SU-DHL-6 (cell line): Measurements from ENCODE around the gene ESPN.
A peak's percentile ranks its signal among the peaks of the same experiment; 100 is the strongest.
"Not testable (repeated sequence)": the region's sequence is repeated elsewhere in the genome, so short reads cannot be mapped to it uniquely, and the experiment has no call there.

Source experiments
- H2AFZ ChIP-seq: fragments of 200-600 bp; sonication (generic); 2 replicates; pipeline ENCODE4 v1.6.1; 2014; ENCODE audit warnings: low read depth, mild to moderate bottlenecking, moderate library complexity, mixed read lengths, antibody characterized with exemption, low read length; ENCODE audit not compliant: severe bottlenecking
- H3F3A ChIP-seq: fragments of 200-600 bp; shearing (Covaris generic); 2 replicates; pipeline ENCODE4 v1.6.0; 2016; ENCODE audit warnings: antibody characterized with exemption, mild to moderate bottlenecking; ENCODE audit not compliant: insufficient read depth
- H3K27ac ChIP-seq: fragments of 200-600 bp; sonication (generic); 2 replicates; pipeline ENCODE4 v1.5.1; 2016; ENCODE audit warnings: low read depth, mild to moderate bottlenecking, low read length, moderate library complexity, mixed read lengths
- H3K27me3 ChIP-seq: fragments of 200-600 bp; sonication (generic), shearing (Covaris generic); 2 replicates; pipeline ENCODE4 v1.6.0; 2014; ENCODE audit warnings: mild to moderate bottlenecking, low read length
- H3K36me3 ChIP-seq: fragments of 200-600 bp; sonication (generic); 2 replicates; pipeline ENCODE4 v1.6.1; 2014; ENCODE audit warnings: mild to moderate bottlenecking, low read length, mixed read lengths
- H3K4me2 ChIP-seq: fragments of 300-600, 200-600 bp; shearing (Covaris generic), sonication (generic); 2 replicates; pipeline ENCODE4 v1.6.0; 2014; ENCODE audit warnings: low read length, low read depth, mild to moderate bottlenecking; ENCODE audit not compliant: poor library complexity, severe bottlenecking
- H3K4me3 ChIP-seq: fragments of 200-600 bp; sonication (generic); 2 replicates; pipeline ENCODE4 v1.5.1; 2014; ENCODE audit warnings: antibody characterized with exemption, low read length, mild to moderate bottlenecking, mixed read lengths; ENCODE audit not compliant: insufficient read depth, poor library complexity, severe bottlenecking
- H3K79me2 ChIP-seq: fragments of 200-600 bp; sonication (generic); 2 replicates; pipeline ENCODE4 v1.6.1; 2014; ENCODE audit warnings: mild to moderate bottlenecking, low read length, moderate library complexity; ENCODE audit not compliant: insufficient read depth
- H3K9ac ChIP-seq: fragments of 200-600 bp; sonication (generic); 2 replicates; pipeline ENCODE4 v1.7.0; 2014; ENCODE audit warnings: mild to moderate bottlenecking, low read length
- H3K9me2 ChIP-seq: fragments of 200-600 bp; sonication (generic); replicated peaks from 2 replicates; pipeline ENCODE4 v1.6.1; 2014; ENCODE audit warnings: low read length; ENCODE audit not compliant: insufficient read depth
- H3K9me3 ChIP-seq: fragments of 200-600 bp; sonication (generic); 2 replicates; pipeline ENCODE4 v1.6.1; 2014; ENCODE audit warnings: low read length, mixed read lengths; ENCODE audit not compliant: insufficient read depth
- H4K20me1 ChIP-seq: fragments of 200-600 bp; sonication (generic); 2 replicates; pipeline ENCODE4 v1.6.1; 2014; ENCODE audit warnings: low read depth, mild to moderate bottlenecking, antibody characterized with exemption, low read length, moderate library complexity, mixed read lengths
- CTCF ChIP-seq: fragments of 200-600 bp; sonication (generic); IDR thresholded peaks from one replicate; pipeline ENCODE4 v1.5.1; 2017; ENCODE audit warnings: antibody characterized with exemption, mild to moderate bottlenecking, low read length, moderate library complexity; ENCODE audit not compliant: insufficient read depth, poor library complexity, severe bottlenecking
- EZH2phosphoT487 ChIP-seq: fragments of 200-600 bp; sonication (generic), shearing (Covaris generic); conservative IDR thresholded peaks from 2 replicates; pipeline ENCODE4 v1.6.1; 2018; ENCODE audit warnings: mild to moderate bottlenecking, antibody characterized with exemption, low read length, moderate library complexity, mixed read lengths

The ESPN gene

GRCh38 chr1:6490181-6491080 is 65.9 kb downstream of the ESPN start:
- peak overlapping the region; percentile 95 for H3K4me2 ChIP-seq
- peak overlapping the region; percentile 62 for H3K4me3 ChIP-seq
- no peaks in the 10 kb centered on the region for H3F3A ChIP-seq
- H3K79me2 ChIP-seq = no peaks in the 10 kb centered on the region
- TF ChIP-seq EZH2phosphoT487 (no peak), CTCF (peak; percentile 25)
- no peaks in the 10 kb centered on the region for H3K9me2 ChIP-seq
- no peaks in the 10 kb centered on the region for H4K20me1 ChIP-seq
- H3K27me3 ChIP-seq = no peaks in the 10 kb centered on the region
- peak overlapping the region; percentile 95 for H2AFZ ChIP-seq
- no peaks in the 10 kb centered on the region for H3K9me3 ChIP-seq
- peak overlapping the region; percentile 19; the same call in 1 of the 2 replicates for H3K27ac ChIP-seq
- no peaks in the 10 kb centered on the region for H3K36me3 ChIP-seq
- H3K9ac ChIP-seq = peak overlapping the region; percentile 80

- Histone ChIP-seq H3F3A (no peaks in the 10 kb centered on the region), H3K9me3 (no peaks in the 10 kb centered on the region), H3K27ac (no peak overlapping the region), H3K4me2 (peak overlapping the region; percentile 95), H3K27me3 (no peaks in the 10 kb centered on the region), H3K9ac (peak overlapping the region; percentile 80), H3K79me2 (no peaks in the 10 kb centered on the region), H3K36me3 (no peaks in the 10 kb centered on the region), H3K4me3 (peak overlapping the region; percentile 62), H4K20me1 (no peaks in the 10 kb centered on the region), H3K9me2 (no peaks in the 10 kb centered on the region), H2AFZ (peak overlapping the region; percentile 95)
- TF ChIP-seq EZH2phosphoT487 (no peak), CTCF (no peak)
Measured at GRCh38 chr1:6491081-6491449, 66.5 kb downstream of the ESPN start.

GRCh38 chr1:6491480-6491962 is 66.9 kb downstream of the ESPN start, which contains the start of gene PLEKHG5:
TSS of gene PLEKHG5 (minus strand) at chr1:6491667. CDS start at chr1:6477571, 14,096 bp downstream.
- H2AFZ ChIP-seq = peak within 1 kb of the TSS; percentile 95
- H3K4me2 ChIP-seq = peak within 1 kb of the TSS; percentile 95
- peak within 1 kb of the TSS; percentile 80 for H3K9ac ChIP-seq
- no peaks in the 10 kb centered on the region for H4K20me1 ChIP-seq
- no peaks in the 10 kb centered on the region for H3K9me3 ChIP-seq
- peak within 1 kb of the TSS; percentile 19; the same call in 1 of the 2 replicates for H3K27ac ChIP-seq
- H3K79me2 ChIP-seq = no peaks in the 10 kb centered on the region
- peak within 1 kb of the TSS; percentile 62 for H3K4me3 ChIP-seq
- TF ChIP-seq EZH2phosphoT487 = no peak
- H3K9me2 ChIP-seq = no peaks in the 10 kb centered on the region
- no peaks in the 10 kb centered on the region for H3K27me3 ChIP-seq
- no peaks in the 10 kb centered on the region for H3K36me3 ChIP-seq
- H3F3A ChIP-seq = no peaks in the 10 kb centered on the region

- Histone ChIP-seq H3K27ac (no peak overlapping the region), H3K27me3 (no peaks in the 10 kb centered on the region), H3K79me2 (no peaks in the 10 kb centered on the region), H2AFZ (no peak overlapping the region), H4K20me1 (no peaks in the 10 kb centered on the region), H3K36me3 (no peaks in the 10 kb centered on the region), H3K9me3 (no peaks in the 10 kb centered on the region), H3K9ac (no peak overlapping the region), H3F3A (no peaks in the 10 kb centered on the region), H3K4me3 (no peak overlapping the region), H3K4me2 (no peak overlapping the region), H3K9me2 (no peaks in the 10 kb centered on the region)
- no peak for TF ChIP-seq EZH2phosphoT487
- TF ChIP-seq CTCF = no peak
Measured at GRCh38 chr1:6491966-6492365, 67.4 kb downstream of the ESPN start.

GRCh38 chr1:6493834-6494223 is 69.3 kb downstream of the ESPN start:
- H3F3A ChIP-seq, H3K36me3 ChIP-seq, H3K27me3 ChIP-seq, H3K9me3 ChIP-seq, H2AFZ ChIP-seq, H3K27ac ChIP-seq, H3K4me3 ChIP-seq, H3K9ac ChIP-seq, H3K79me2 ChIP-seq, H3K9me2 ChIP-seq, H4K20me1 ChIP-seq, H3K4me2 ChIP-seq: not testable (repeated sequence)
